HEK293 (cell line): ENCODE results near the gene CDH12.

Experiments
- CTCF ChIA-PET: fragments of 350-600 bp; formaldehyde crosslinking; extraction: SDS; loops from one replicate; lab custom pipeline; 2021; ENCODE audit warnings: antibody characterized with exemption; lab: Yijun Ruan, JAX
- POLR2A ChIA-PET: fragments of 300-600 bp; formaldehyde crosslinking; extraction: SDS; loops from one replicate; lab custom pipeline; 2020; ENCODE audit warnings: antibody characterized with exemption, inconsistent platforms; lab: Yijun Ruan, JAX
- H3K27ac ChIP-seq: fragments of 200-500 bp; sonication (Bioruptor generic); 2 replicates; pipeline ENCODE4 v1.5.1; 2014; ENCODE audit warnings: low read depth, low read length, control low read depth, inconsistent platforms; ENCODE audit errors: extremely low read depth
- H3K36me3 ChIP-seq, 2 experiments: fragments of 200-500 bp in 1 of 2; sonication (Bioruptor generic) in 1 of 2; 1 replicate in 1 of 2; 2 replicates in 1 of 2; pipeline ENCODE4 v1.5.1; 2014 to 2017; ENCODE audit warnings: inconsistent platforms in 2 of 2, low read length in 2 of 2; ENCODE audit not compliant: control insufficient read depth in 2 of 2, insufficient read depth in 1 of 2
- H3K4me1 ChIP-seq: fragments of 200-500 bp; sonication (Bioruptor generic); 2 replicates; pipeline ENCODE4 v1.5.1; 2014; ENCODE audit warnings: mild to moderate bottlenecking, low read length, inconsistent platforms; ENCODE audit not compliant: control insufficient read depth, insufficient read depth
- H3K4me3 ChIP-seq: 2 replicates; pipeline ENCODE4 v1.5.1; 2011; ENCODE audit warnings: low read depth, mild to moderate bottlenecking, control low read depth, low read length, moderate library complexity
- H3K9me3 ChIP-seq: fragments of 200-500 bp; sonication (Bioruptor generic); 2 replicates; pipeline ENCODE4 v1.5.1; 2014; ENCODE audit warnings: low read depth, low read length, inconsistent platforms; ENCODE audit not compliant: control insufficient read depth, insufficient read depth
- GLI2 ChIP-seq: fragments of 450-650 bp; formaldehyde crosslinking; IDR thresholded peaks from 2 replicates; pipeline ENCODE4; 2017; ENCODE audit warnings: missing biosample characterization, missing genetic modification characterization, low read depth, borderline replicate concordance
- HOXA7 ChIP-seq: sonication (generic); formaldehyde crosslinking; IDR thresholded peaks from 2 replicates; pipeline ENCODE4 v1.8.1; 2022; ENCODE audit warnings: missing genetic modification reagents, borderline replicate concordance
- KLF9 ChIP-seq: fragments of 450-650 bp; formaldehyde crosslinking; IDR thresholded peaks from 2 replicates; pipeline ENCODE4 v1.5.1; 2016; ENCODE audit warnings: missing biosample characterization, missing genetic modification characterization, low read depth
- MZF1 ChIP-seq: fragments of 450-650 bp; formaldehyde crosslinking; IDR thresholded peaks from 2 replicates; pipeline ENCODE4 v1.5.1; 2017; ENCODE audit warnings: missing biosample characterization, missing genetic modification characterization, borderline replicate concordance
- PRDM4 ChIP-seq: fragments of 450-650 bp; formaldehyde crosslinking; IDR thresholded peaks from 2 replicates; pipeline ENCODE4 v1.5.1; 2017; ENCODE audit warnings: missing biosample characterization, missing genetic modification characterization
- TCF7L2 ChIP-seq: IDR thresholded peaks from 2 replicates; pipeline ENCODE4 v1.6.1; 2011; ENCODE audit warnings: low read depth, mild to moderate bottlenecking, inconsistent platforms, low read length, moderate library complexity, borderline replicate concordance
- ZNF184 ChIP-seq: fragments of 450-650 bp; IDR thresholded peaks from 2 replicates; pipeline ENCODE4 v1.5.1; 2018; ENCODE audit warnings: missing biosample characterization, mild to moderate bottlenecking, missing genetic modification characterization
- ZNF239 ChIP-seq: fragments of 450-650 bp; formaldehyde crosslinking; IDR thresholded peaks from 2 replicates; pipeline ENCODE4 v1.5.1; 2016; ENCODE audit warnings: missing biosample characterization, missing genetic modification characterization
- ZNF324 ChIP-seq: fragments of 450-650 bp; formaldehyde crosslinking; IDR thresholded peaks from 2 replicates; pipeline ENCODE4 v1.5.1; 2016; ENCODE audit warnings: missing biosample characterization, missing genetic modification characterization
- ZNF350 ChIP-seq: fragments of 450-650 bp; formaldehyde crosslinking; IDR thresholded peaks from 2 replicates; pipeline ENCODE4 v1.5.0; 2017; ENCODE audit warnings: missing biosample characterization, mild to moderate bottlenecking, missing genetic modification characterization
- ZNF404 ChIP-seq: fragments of 450-650 bp; formaldehyde crosslinking; IDR thresholded peaks from 2 replicates; pipeline ENCODE4 v1.5.1; 2017; ENCODE audit warnings: missing biosample characterization, missing genetic modification characterization
- ZNF501 ChIP-seq: fragments of 450-650 bp; formaldehyde crosslinking; IDR thresholded peaks from 2 replicates; pipeline ENCODE4 v1.5.1; 2016; ENCODE audit warnings: missing biosample characterization, missing genetic modification characterization
- ZNF561 ChIP-seq: fragments of 450-650 bp; IDR thresholded peaks from 2 replicates; pipeline ENCODE4 v1.5.1; 2018; ENCODE audit warnings: missing biosample characterization, missing genetic modification characterization, borderline replicate concordance
- ZNF777 ChIP-seq: fragments of 450-650 bp; formaldehyde crosslinking; IDR thresholded peaks from 2 replicates; pipeline ENCODE4 v1.5.1; 2017; ENCODE audit warnings: missing biosample characterization, missing genetic modification characterization, borderline replicate concordance
- ZNF785 ChIP-seq: fragments of 450-650 bp; formaldehyde crosslinking; IDR thresholded peaks from 2 replicates; pipeline ENCODE4 v1.5.1; 2016; ENCODE audit warnings: missing biosample characterization, missing genetic modification characterization
- ZNF791 ChIP-seq: fragments of 450-650 bp; formaldehyde crosslinking; IDR thresholded peaks from 2 replicates; pipeline ENCODE4 v1.5.1; 2016; ENCODE audit warnings: missing biosample characterization, missing genetic modification characterization
- ZNF837 ChIP-seq: fragments of 450-650 bp; formaldehyde crosslinking; IDR thresholded peaks from 2 replicates; pipeline ENCODE4 v1.5.1; 2016; ENCODE audit warnings: missing biosample characterization, missing genetic modification characterization
- TF ChIP-seq, protein P1 (sequence below): fragments of 450-650 bp; formaldehyde crosslinking; IDR thresholded peaks from 2 replicates; pipeline ENCODE4 v1.5.1; 2016; ENCODE audit warnings: missing biosample characterization, missing genetic modification characterization, borderline replicate concordance
- TF ChIP-seq, protein P2 (sequence below): fragments of 450-650 bp; formaldehyde crosslinking; IDR thresholded peaks from 2 replicates; pipeline ENCODE4 v1.5.1; 2016; ENCODE audit warnings: missing biosample characterization, missing genetic modification characterization
- TF ChIP-seq, protein P3 (sequence below): fragments of 450-650 bp; formaldehyde crosslinking; IDR thresholded peaks from 2 replicates; pipeline ENCODE4 v1.5.1; 2016; ENCODE audit warnings: missing biosample characterization, missing genetic modification characterization

CDH12 gene

DNA sequence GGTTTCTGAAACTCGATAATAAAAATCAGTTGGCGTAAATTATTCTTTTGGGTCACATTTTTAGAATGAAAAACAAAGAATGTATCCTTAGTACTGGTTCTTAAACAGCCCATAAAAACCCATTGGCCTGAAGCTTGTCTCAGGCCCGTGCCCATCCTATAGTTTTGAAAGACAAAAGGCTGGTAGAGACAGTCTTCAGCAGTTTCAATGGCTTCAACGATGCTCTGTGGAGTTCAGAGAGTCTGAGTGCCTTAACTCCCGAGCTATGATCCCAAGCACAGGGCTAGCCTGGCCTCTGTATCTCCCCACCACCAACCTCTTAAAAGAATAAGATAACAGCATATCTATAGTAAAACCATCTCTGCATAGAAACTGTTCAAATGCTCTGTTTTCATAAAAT lies 595.0 kb downstream of the CDH12 start:
- TF ChIP-seq ZNF184 (no peak), ZNF239 (tag by site-specific recombination) (no peak), ZNF791 (tag by site-specific recombination) (no peak), ZNF785 (tag by site-specific recombination) (no peak), ZNF324 (no peak), ZNF501 (no peak)
- TF ChIP-seq, all 188 proteins: peak for 0
- no peak overlapping the region for H3K4me3 ChIP-seq
- H3K4me1 ChIP-seq = no peaks in the 10 kb centered on the region
- H3K9me3 ChIP-seq = no peaks in the 10 kb centered on the region
- ChIA-PET CTCF (no interaction called here), POLR2A (no interaction called here)
- no peaks in the 10 kb centered on the region for H3K36me3 ChIP-seq
- H3K27ac ChIP-seq = no peak overlapping the region

GRCh38 chr5:22250528-22250927 lies 602.6 kb downstream of the CDH12 start:
- no peak for TF ChIP-seq ZNF239 (tag by site-specific recombination)
- no peak for TF ChIP-seq GLI2 (tag by site-specific recombination)
- TF ChIP-seq MZF1 (tag by site-specific recombination) = no peak
- no peak for TF ChIP-seq HOXA7
- TF ChIP-seq, protein P1, sequence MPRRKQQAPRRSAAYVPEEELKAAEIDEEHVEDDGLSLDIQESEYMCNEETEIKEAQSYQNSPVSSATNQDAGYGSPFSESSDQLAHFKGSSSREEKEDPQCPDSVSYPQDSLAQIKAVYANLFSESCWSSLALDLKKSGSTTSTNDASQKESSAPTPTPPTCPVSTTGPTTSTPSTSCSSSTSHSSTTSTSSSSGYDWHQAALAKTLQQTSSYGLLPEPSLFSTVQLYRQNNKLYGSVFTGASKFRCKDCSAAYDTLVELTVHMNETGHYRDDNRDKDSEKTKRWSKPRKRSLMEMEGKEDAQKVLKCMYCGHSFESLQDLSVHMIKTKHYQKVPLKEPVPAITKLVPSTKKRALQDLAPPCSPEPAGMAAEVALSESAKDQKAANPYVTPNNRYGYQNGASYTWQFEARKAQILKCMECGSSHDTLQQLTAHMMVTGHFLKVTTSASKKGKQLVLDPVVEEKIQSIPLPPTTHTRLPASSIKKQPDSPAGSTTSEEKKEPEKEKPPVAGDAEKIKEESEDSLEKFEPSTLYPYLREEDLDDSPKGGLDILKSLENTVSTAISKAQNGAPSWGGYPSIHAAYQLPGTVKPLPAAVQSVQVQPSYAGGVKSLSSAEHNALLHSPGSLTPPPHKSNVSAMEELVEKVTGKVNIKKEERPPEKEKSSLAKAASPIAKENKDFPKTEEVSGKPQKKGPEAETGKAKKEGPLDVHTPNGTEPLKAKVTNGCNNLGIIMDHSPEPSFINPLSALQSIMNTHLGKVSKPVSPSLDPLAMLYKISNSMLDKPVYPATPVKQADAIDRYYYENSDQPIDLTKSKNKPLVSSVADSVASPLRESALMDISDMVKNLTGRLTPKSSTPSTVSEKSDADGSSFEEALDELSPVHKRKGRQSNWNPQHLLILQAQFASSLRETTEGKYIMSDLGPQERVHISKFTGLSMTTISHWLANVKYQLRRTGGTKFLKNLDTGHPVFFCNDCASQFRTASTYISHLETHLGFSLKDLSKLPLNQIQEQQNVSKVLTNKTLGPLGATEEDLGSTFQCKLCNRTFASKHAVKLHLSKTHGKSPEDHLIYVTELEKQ (tag by site-specific recombination) = no peak
- no peak for TF ChIP-seq KLF9
- CTCF ChIA-PET = no interaction called here

DNA sequence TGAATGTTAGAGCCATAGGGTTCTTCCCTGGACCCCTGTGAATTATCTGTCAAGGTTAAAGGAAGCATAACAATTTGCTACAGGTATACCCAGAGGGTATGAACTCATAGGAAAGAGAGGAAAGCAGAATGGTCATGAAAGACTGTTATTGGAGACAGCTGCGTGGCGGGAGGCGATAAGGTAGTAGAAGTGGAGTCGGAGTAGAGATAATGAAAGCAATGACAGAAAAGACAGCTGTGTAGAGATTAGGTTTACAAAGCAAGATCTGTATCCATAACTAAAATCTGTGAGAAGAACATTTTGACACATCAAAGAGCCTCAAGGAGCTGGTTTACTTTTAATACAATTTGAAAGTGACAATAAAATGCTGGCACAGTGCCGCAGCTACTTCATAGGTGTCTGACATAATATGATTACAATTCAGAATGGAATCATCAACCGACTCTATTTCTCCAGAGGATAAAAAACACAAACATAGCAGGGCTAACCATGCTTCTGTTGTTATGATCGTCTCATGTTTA lies 603.9 kb downstream of the CDH12 start:
- TF ChIP-seq ZNF837 (tag by site-specific recombination) = no peak
- TF ChIP-seq ZNF350 (tag by site-specific recombination) = no peak
- TF ChIP-seq, protein P2, sequence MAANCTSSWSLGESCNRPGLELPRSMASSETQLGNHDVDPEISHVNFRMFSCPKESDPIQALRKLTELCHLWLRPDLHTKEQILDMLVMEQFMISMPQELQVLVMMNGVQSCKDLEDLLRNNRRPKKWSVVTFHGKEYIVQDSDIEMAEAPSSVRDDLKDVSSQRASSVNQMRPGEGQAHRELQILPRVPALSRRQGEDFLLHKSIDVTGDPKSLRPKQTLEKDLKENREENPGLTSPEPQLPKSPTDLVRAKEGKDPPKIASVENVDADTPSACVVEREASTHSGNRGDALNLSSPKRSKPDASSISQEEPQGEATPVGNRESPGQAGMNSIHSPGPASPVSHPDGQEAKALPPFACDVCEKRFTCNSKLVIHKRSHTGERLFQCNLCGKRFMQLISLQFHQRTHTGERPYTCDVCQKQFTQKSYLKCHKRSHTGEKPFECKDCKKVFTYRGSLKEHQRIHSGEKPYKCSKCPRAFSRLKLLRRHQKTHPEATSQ = no peak
- TF ChIP-seq TCF7L2 = peak; percentile 80
- no peak for TF ChIP-seq ZNF561 (tag by site-specific recombination)
- TF ChIP-seq PRDM4 (tag by site-specific recombination) = no peak
- no peak for TF ChIP-seq ZNF777 (tag by site-specific recombination)
- TF ChIP-seq, protein P3, sequence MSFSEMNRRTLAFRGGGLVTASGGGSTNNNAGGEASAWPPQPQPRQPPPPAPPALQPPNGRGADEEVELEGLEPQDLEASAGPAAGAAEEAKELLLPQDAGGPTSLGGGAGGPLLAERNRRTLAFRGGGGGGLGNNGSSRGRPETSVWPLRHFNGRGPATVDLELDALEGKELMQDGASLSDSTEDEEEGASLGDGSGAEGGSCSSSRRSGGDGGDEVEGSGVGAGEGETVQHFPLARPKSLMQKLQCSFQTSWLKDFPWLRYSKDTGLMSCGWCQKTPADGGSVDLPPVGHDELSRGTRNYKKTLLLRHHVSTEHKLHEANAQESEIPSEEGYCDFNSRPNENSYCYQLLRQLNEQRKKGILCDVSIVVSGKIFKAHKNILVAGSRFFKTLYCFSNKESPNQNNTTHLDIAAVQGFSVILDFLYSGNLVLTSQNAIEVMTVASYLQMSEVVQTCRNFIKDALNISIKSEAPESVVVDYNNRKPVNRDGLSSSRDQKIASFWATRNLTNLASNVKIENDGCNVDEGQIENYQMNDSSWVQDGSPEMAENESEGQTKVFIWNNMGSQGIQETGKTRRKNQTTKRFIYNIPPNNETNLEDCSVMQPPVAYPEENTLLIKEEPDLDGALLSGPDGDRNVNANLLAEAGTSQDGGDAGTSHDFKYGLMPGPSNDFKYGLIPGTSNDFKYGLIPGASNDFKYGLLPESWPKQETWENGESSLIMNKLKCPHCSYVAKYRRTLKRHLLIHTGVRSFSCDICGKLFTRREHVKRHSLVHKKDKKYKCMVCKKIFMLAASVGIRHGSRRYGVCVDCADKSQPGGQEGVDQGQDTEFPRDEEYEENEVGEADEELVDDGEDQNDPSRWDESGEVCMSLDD (tag by site-specific recombination) = no peak
- no peak for TF ChIP-seq ZNF404 (tag by site-specific recombination)
- POLR2A ChIA-PET = no interaction called here
- CTCF ChIA-PET = no interaction called here
- Histone ChIP-seq H3K27ac (no peak overlapping the region), H3K4me1 (no peaks in the 10 kb centered on the region), H3K4me3 (no peak overlapping the region), H3K36me3 (no peaks in the 10 kb centered on the region), H3K9me3 (no peaks in the 10 kb centered on the region)

More at GRCh38 chr5:22250528-22250927, 602.6 kb downstream of the CDH12 start:
- no peak overlapping the region for H3K4me3 ChIP-seq
- POLR2A ChIA-PET = no interaction called here
- no peaks in the 10 kb centered on the region for H3K4me1 ChIP-seq
- no peaks in the 10 kb centered on the region for H3K36me3 ChIP-seq
- H3K27ac ChIP-seq = no peak overlapping the region
- no peaks in the 10 kb centered on the region for H3K9me3 ChIP-seq
